ENCODE data around the gene ATG14.

DNA sequence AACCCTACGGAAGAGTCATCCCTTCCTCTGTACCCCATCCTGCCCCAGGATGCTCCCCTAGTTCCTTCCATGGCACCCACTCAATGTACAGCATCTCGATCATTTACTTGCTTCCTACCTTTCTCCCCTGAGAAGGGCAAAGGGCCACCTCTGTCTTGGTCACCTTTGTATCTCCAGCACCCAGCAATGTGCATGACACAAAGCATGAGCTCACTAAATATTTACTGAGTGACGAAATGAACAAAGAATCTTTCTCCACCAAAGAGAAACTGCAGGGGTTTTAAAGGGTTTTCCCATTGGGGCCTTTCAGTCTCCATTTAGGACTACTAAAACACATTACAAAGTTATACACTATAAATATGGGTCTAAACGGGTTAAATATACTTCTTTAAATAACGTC is 30.6 kb downstream of the ATG14 start:
- TF ChIP-seq, protein P1, sequence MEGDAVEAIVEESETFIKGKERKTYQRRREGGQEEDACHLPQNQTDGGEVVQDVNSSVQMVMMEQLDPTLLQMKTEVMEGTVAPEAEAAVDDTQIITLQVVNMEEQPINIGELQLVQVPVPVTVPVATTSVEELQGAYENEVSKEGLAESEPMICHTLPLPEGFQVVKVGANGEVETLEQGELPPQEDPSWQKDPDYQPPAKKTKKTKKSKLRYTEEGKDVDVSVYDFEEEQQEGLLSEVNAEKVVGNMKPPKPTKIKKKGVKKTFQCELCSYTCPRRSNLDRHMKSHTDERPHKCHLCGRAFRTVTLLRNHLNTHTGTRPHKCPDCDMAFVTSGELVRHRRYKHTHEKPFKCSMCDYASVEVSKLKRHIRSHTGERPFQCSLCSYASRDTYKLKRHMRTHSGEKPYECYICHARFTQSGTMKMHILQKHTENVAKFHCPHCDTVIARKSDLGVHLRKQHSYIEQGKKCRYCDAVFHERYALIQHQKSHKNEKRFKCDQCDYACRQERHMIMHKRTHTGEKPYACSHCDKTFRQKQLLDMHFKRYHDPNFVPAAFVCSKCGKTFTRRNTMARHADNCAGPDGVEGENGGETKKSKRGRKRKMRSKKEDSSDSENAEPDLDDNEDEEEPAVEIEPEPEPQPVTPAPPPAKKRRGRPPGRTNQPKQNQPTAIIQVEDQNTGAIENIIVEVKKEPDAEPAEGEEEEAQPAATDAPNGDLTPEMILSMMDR (conservative IDR thresholded peaks at IDR 0.05): no peak
- TF ChIP-seq ZFX (IDR thresholded peaks at IDR 0.05): no peak
